ENCODE data around the gene MPRIP.

DNA sequence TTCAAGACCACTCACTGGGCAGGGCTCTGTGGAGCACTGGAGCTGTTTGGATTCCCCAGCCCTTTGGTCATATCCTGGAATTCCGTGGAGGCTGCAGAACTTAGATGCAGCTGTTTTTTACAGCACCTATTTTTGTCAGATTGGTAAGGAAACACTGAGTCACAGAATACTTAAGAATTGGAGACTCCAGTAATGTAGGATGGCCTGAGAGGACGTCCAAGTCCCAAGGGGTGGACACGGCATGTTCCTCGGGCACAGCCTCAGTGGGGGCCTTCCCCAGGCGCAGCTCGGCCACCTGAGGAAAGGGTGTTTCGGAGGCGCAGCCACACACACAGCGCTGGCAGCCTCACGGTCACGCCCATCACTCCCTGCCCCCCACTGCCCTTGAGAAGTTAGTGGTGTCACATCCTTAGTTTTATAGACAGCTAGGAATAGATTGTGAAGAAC, 149.1 kb downstream of the MPRIP start:
- TF ChIP-seq CTCF (IDR thresholded peaks at IDR 0.05 in 8 of 11, conservative IDR thresholded peaks at IDR 0.05 in 3 of 11): no peak
- TF ChIP-seq POLR2AphosphoS5 (IDR thresholded peaks at IDR 0.05): peak; percentile 44 to 78 (median 74)
- no peak for TF ChIP-seq POLR2A (IDR thresholded peaks at IDR 0.05)
